HG02884 (cell line): Measurements from ENCODE around the gene MAPKAPK3.
"Not testable (repeated sequence)": the region's sequence is repeated elsewhere in the genome, so short reads cannot be mapped to it uniquely, and the experiment has no call there.

Experiments used
- ATAC-seq: cut with Tn5 transposase; IDR thresholded peaks from one replicate; pipeline ENCODE4 v1.9.1; 2021; ENCODE audit warnings: mild to moderate bottlenecking, moderate library complexity; ENCODE audit not compliant: unreplicated experiment

Gene MAPKAPK3

DNA sequence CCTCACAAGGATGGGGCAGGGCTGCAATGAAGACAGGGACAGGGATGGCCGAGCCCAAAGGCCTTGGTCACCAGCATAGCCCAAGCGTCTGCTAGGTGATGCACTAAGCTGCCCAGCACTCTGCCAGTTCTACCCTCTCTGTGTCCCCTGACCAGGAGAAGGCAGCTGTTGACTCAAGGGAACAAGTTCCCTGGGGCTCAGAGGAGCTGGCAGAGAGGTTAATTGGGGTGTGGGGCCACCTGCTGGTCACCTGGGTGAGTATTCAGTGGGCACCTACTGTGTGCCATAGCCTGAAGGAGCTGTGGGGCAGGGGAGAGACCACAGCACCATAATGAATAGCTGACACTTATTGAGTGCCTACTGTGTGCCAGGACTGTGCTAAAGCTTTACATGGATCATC is 35.8 kb downstream of the MAPKAPK3 start:
- no peak for ATAC-seq

DNA sequence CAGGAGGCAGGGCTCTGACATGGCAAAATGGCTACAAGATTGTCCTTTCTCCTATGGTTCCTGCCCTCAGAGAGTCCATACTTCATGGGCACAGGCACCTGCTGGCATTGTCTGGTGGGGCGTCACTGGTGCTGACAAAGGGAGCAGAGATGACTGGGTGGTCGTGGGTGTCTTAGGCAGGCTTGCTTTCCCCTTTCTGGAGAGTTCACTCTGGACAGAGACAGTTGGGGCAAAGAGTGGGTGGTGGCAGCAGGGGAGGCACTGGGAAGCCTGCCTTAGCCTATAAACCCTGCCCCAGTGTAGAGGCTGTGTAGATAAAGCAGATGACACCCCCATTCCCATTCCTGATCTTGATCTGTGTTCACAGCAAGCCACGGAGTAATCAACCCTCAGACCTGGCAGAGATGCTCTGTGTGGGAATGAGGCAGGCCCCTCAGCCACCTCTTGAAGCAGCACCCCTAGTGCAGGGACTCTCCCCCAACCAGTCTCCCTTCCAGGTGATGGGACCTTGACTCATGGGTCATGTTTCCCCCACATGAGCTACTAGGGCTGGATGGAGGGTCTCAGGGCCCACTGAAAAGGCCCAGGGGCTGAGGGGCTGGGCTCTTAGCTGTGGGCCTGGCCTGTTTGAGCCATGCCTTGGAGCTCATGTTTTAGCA is 37.1 kb downstream of the MAPKAPK3 start:
- ATAC-seq, result no peak

DNA sequence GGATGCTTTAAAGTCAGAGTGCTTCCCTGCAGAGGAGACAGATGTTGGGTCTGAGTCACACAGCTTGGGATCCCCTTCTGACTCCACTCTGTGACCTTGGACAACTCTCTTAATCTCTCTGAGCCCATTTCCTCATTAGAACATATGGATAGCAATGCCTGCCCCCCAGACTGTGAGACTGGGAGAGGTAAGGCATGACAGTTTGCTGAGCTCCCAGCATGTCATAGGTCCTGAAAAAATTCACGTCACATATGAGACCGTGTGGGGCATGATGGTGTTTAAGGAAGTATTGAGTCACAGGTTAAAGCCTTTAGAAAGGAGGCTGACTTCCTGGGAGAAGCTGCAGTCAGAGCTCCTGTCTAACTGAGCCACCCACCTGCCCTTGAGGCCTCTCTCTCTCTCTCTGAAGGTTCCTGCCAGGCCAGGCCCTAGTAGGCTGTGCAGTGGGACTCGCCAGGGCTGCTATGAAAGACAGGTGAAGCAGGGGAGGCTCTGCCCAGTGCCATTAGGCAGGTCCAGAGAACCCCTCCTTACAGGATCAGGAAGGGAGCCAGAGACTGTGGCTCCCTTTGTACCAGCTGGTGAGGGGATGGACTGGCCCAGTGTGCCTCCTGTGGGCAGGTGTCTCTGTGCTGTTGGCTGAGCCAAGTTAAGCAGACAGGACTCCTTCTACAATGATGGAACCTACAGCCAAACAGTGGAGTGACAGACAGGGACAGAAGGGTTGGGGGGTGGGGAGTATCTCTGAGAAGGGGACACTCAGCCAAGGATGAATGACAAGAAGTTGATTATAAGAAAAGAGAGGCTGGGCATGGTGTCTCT is 38.3 kb downstream of the MAPKAPK3 start:
- ATAC-seq, result no peak

GRCh38 chr3:50656417-50657195 is 39.7 kb downstream of the MAPKAPK3 start:
- no peak for ATAC-seq

GRCh38 chr3:50657407-50657806 is 40.5 kb downstream of the MAPKAPK3 start:
- ATAC-seq, result no peak

DNA sequence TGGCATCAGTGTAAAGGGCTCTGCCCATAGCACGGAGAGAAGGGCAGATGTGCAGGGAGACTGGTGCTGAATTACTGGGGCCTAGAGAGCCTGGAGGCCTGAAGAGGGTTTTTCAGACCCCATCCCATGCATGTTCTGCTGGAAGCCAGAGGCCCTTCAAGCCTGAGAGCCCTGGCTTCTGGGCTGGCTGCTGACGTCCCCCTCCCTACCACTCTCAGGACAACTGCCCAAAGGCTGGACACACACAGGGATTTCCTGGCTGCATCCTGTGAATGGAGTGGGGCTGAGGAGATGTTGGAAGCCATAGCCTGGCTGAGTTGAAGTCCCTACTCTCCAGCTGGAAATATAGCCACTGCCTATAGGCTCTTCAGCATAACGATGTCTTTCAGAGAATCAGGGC is 40.9 kb downstream of the MAPKAPK3 start:
- no peak for ATAC-seq

- no peak for ATAC-seq
These were observed 41.5 kb downstream of the MAPKAPK3 start for GRCh38 chr3:50658416-50658815.

DNA sequence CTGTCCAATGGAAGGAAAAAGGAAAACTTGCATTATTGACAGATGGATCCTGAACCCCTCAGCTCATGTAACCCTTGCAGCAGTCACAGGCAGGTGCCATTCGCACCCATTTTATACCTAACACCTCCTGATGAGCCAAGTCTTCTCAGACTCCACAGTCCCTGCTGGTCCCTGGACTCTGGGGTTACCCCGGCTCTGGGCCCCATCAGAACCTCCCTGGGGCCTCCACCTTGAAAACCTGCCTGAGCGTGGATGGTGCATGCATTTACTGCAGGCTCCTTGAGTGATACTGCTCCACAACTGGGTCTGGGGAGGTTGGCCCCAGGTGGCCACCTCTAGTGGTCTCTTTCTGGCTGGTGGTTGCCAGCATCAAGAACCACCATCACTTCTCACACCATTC is 41.9 kb downstream of the MAPKAPK3 start:
- no peak for ATAC-seq

DNA sequence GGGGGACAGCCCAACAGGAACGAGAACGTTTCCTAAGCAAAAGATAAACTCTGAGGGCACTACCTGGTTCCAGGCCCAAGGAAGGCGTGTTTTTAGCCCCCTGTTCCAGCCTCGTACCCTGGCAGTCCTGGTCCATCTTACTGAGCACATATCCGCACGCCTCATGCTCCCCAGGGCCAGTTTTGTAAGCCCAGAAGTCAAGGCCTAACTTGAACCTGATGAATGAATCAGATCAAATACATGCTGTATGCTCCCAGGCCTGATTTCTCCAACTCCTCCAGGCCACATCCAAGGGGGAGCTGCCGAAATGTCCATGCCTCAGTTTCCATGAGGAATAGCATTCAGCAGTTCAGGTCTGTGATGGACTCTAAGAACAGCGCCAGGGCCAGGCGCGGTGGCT is 43.4 kb downstream of the MAPKAPK3 start:
- ATAC-seq, result no peak

DNA sequence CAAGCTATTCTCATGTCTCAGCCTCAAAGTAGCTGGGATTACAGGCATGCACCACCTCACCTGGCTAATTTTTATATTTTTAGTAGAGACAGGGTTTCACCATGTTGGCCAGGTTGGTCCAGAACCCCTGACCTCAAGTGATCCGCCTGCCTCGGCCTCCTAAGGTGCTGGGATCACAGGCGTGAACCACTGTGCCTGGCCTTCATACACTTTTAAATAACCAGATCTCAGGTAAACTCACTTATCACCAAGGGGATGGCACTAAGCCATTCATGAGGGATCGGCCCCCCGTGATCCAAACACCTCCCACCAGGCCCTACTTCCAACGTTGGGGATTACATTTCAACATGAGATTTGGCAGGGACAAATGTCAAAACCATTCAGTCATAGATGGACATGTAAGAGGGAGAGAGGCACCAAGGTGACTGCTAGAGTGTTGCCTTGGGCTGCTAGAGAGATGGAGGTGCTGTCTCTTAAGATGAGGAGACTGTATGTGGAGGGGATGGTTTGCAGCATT is 44.4 kb downstream of the MAPKAPK3 start:
- no peak for ATAC-seq

- ATAC-seq, result no peak
These were observed 45.5 kb downstream of the MAPKAPK3 start for GRCh38 chr3:50662408-50662807.

DNA sequence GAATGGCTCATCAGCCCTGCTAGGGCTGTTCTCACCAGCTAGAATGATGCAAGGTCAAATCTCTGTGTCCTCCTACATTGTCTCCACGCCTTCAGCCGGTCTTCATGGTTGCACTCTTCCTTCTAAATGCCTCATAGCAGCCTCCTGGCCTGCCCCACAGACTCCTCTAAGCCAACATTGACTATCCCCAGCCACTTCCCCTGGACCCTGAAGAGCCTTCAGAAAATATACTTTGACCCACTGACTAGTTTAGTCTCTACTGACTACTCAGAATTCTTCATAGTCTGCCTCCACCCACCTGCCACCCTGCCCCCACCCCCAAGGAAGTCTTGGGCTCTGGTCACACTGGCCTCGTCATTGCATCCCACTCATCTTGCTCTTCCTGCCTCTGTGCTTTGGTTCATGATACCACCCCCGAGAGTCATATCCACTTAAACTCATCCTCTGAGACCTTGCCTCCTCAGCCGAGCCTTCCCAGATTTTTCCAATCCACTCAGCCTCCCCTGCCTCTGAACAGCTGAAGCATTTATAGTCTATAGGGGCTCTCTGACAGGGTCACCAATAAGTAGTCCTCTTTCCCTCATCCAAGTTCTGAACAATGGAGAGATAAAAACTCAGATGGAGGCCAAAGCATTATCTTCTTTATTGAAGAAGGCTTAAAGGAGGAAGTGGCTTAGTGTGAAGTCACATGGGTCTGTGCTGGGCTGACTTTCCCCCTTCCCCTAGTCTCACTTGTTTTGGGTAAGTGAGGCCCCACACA is 48.3 kb downstream of the MAPKAPK3 start:
- no peak for ATAC-seq

- ATAC-seq, result not testable (repeated sequence)
These were observed 48.8 kb downstream of the MAPKAPK3 start for GRCh38 chr3:50665841-50666115.

DNA sequence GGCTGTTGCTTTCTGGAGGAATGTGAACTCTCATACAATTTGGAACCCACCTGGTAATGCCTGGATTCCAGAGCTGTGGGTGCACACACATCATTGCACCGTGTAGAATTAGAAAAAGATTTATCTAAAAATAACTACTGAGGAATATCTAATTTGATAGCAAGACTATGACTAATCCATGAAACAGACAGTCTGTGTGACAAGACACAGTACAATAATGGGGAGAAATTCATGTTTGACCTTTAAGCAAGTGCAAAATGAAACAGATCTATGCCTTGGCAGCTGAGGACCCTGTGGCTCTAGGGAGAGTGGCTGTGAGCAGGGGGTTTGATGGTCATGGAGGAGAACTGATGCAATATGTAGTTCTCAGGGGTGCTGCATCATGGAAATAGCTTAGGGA is 49.9 kb downstream of the MAPKAPK3 start:
- no peak for ATAC-seq

GRCh38 chr3:50671331-50671730 is 54.4 kb downstream of the MAPKAPK3 start:
- ATAC-seq, result no peak

GRCh38 chr3:50672656-50673055 is 55.7 kb downstream of the MAPKAPK3 start:
- ATAC-seq, result no peak

GRCh38 chr3:50673931-50674330 is 57.0 kb downstream of the MAPKAPK3 start:
- ATAC-seq, result no peak

DNA sequence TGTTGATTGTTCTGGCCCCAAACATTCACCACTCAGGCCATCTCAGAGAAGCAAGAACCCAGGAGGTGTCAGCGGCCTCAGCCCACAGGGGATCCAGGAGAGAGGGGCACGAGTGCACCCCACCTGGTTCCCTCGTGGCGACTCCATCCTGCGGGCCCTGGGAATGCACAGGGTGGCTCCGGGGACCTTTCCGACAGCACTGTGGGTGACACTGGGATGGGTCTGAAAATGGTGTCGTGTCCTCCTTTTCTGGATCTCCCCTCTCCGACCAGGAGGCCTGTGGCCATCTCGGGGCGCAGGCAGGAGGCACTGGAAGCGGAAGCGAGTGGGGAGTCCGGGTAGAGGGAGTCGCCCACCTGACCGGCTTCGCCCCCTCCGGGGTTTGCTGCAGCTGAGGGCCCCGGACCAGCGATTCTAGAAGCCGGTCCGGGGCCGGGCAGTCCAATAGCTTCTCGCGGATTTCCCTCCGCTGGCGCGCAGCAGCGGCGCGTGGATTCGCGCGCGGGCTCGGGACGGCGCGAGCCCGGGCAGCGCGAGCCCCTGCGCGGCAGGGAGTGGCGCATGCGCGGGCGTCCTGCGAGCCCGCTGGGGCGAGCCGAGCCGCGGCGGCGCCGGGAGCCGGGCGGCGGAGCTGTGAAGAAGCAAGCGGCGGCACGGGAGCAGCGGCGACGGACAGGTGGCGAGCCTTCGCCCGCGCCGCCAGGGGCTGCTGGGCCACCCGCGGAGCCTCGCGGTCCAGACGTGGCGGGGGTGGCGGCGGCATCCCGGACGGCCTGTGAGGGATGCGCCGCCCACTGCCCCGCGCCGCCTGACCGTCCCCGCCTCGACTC is 57.6 kb downstream of the MAPKAPK3 start, which contains the start of gene DOCK3:
Gene DOCK3, plus strand, starts transcription at position 579 of the 830 bp plus-strand sequence. CDS start 337 bp downstream, outside the sequence.
- ATAC-seq, result peak; percentile 68

- no peak for ATAC-seq
These were observed 58.5 kb downstream of the MAPKAPK3 start for GRCh38 chr3:50675179-50676030.
